HG02588 (cell line): Measurements from ENCODE around the gene ZBTB42.
"Not testable (repeated sequence)": the region's sequence is repeated elsewhere in the genome, so short reads cannot be mapped to it uniquely, and the experiment has no call there.

Experiments used
- ATAC-seq: cut with Tn5 transposase; IDR thresholded peaks from one replicate; pipeline ENCODE4 v1.9.1; 2021; ENCODE audit warnings: mild to moderate bottlenecking, moderate library complexity; ENCODE audit not compliant: unreplicated experiment

ZBTB42 gene

DNA sequence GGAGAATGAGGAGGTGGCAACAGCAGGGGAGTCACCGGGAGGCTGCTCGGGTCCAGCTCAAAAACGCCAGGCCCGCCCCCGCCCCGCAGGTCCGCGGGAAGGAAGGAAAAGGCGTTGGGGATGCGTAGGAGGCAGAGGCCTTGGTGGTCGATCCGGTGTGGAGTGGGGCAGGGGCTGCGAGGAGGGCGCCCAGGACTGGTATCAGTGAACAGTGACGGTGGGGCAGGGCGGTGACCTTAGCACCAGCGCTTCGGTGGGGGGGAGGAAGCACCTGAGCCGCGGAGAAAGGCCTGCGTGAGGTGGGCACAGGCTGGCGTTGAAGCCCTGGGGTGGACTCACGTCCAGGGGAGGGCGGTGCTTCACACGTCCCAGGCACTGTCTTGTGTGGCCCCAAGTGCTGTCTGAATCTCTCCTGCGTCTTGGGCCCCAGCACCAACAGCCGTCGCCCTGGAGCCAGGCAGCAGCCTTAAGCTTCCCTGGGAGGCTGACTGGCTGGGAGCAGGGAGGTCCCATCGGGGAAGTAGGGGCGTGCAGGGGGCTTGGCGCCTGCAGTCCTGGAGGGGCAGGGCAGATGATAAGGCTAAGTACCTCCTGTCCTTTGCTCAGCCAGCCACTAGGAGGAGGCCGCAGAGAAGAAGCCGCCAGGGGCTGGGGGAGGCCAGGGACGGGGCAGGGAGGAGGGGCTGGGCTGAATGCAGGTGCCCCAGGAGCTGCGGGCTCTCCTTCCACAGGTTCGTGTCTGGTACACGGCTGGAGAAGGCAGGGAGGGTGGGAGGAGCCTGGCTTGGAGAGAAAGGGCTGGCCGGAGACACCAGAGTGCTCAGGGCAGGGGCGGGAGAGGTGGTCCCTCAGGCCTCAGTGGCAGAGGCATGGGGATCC lies 26.5 kb downstream of the ZBTB42 start:
- ATAC-seq: no peak

DNA sequence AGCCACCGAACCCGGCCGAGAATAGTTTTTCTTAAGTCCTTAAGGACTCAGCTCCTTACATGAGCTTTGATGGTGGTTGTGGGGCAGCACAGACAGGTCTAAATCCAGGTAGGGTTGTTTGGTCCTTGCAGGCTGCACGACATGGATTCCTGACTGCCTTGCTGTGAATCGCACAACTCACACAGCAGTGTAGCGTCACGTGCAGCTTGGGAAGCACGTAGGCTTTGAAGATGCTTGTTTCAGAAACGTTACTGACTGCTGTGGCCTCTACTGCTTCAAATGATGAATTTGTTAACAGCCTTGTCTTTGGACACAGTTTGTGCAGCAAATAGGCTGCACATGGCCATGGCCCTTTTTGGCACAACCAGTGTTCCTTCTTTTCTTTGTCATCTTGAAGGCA lies 29.9 kb downstream of the ZBTB42 start:
- no peak for ATAC-seq

DNA sequence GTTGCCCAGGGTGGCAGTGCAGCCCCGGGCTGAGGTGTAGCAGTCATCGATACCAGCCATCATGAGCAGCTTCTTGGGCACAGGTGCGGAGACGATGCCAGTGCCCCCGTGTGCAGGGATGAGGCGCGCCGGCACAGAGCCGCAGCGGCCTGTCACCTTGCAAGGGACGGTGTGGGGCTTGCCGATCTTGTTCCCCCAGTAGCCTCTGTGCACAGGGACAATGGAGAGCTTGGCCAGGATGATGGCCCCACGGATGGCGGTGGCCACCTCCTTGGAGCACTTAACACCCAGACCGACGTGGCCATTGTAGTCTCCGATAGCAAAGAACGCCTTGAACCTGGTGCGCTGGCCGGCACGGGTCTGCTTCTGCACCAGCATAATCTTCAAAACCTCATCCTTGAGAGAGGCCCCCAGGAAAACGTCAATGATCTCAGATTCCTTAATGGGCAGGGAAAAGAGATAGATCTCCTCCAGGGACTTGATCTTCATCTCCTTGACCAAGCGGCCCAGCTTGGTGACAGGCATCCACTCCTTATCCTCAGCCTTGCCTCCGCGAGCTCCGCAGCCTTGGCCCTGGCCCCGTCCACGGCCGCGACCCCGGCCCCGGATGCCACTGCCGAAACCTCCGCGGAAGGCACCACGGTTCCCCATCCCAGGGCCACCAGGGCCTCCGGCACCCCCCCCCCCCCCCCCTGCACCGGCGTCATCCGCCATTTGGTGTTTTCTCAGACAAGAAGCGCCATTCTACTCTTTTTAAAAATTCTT lies 35.5 kb downstream of the ZBTB42 start:
- not testable (repeated sequence) for ATAC-seq

DNA sequence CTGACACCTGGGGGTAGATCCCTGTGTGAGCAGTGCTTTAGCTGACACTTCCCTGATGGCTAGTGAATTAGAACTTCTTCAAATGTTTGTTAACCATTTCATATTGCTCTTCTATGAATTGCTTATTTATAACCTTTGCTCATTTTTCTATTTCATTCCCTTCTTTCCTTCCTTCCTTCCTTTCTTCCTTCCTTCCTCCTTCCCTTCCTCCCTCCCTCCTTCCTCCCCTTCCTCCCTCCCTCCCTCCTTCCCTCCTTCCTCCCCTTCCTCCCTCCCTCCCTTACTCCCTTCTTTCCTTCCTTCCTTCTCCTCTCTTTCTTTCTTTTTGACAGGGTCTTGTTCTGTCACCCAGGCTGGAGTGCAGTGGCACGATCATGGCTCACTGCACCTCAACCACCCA lies 40.8 kb downstream of the ZBTB42 start:
- no peak for ATAC-seq

DNA sequence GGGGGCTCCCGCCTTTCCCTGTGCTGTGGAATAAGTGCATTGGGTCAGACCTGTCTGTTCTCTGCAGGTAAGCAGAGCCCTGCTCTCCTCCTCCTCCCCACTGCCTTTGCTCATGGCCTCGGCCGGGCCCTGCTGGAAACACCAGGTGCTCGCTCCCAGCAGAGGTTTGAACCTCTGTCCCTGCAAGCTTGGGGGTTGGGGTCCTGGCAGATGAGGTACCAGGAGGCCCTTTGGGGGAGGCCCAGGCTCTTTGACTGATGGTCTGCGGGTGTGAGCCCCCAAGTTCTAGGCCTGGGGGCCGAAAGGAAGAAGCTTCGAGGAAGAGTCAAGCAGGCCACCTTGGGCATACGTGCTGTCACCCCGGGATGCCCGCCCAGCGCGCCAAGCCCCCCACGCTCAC lies 42.1 kb downstream of the ZBTB42 start:
- no peak for ATAC-seq

DNA sequence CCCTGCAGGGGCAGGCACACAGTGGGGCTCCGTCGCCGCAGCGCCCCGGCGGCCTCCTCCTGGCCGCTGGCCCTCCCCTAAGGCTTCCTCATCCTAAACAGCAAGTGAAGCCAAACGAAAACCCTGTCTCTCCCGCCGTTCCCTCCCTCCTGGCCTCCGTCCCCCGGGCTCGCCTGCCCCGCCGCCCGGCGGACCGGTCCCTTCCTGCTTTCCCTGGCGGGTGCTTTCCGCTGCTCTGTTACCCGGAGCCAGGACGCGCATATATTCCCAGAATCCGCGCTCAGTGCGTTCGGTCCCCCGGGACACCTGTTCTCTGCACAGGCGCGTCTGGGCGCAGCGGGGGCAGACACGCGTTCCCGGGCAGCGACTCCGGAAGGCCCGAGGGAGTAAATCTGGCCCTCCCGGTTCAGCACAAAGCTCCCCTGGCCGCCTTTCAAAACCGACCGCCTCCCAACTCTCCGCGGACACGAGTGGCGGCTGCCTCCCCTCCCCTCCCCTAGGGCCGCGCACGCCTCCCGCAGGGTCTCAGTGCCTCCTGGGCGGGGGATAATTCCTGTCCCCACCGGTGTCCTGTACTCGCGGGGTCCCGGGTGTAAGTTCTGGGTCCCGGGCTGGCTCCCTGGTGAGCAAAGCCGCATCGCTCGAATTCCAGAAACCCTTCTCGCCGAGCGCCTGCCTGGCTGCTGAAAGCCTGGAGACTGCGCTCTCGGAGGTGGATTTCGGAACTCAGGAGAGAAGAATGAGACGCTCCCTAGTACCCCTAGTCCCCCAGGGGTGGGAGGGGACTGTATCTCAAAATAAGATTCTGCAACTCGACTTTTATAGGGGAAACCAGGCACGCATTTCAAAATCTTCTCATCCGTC lies 42.8 kb downstream of the ZBTB42 start:
- ATAC-seq: no peak

DNA sequence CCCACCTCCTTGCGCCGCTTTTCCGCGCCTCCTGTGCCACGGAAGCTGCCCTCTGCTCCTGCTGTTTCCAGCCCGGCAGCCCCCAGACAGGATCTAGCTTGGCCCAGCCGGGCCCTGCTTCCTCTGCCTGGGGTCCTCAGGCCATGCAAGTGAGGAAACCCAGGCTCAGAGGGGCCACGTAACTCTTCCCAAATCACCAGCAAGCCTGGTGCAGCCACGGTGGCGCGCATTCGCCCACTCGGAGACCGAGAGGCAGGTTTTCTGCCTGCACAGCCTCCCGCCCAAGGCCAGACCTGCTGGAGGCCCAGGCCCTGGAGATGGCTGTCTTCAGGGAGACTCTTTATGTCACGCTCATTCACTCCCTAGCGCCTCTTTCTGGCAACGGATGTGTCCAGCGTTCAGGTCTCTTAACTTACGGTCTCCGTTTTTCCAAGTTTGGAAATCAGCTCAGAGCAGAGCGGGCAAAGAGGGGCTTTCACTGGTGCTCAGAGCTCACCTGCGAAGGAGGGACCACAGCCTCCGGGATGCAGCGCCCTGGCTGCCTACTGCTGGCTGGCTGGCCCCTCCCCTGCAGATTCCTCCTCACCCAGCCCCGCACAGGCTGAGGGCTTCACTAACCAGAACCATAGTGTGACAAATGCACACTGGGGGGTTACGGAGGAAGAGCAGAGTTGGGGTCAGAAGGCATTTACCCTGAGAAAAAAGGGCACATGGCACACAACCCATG lies 43.6 kb downstream of the ZBTB42 start:
- no peak for ATAC-seq

DNA sequence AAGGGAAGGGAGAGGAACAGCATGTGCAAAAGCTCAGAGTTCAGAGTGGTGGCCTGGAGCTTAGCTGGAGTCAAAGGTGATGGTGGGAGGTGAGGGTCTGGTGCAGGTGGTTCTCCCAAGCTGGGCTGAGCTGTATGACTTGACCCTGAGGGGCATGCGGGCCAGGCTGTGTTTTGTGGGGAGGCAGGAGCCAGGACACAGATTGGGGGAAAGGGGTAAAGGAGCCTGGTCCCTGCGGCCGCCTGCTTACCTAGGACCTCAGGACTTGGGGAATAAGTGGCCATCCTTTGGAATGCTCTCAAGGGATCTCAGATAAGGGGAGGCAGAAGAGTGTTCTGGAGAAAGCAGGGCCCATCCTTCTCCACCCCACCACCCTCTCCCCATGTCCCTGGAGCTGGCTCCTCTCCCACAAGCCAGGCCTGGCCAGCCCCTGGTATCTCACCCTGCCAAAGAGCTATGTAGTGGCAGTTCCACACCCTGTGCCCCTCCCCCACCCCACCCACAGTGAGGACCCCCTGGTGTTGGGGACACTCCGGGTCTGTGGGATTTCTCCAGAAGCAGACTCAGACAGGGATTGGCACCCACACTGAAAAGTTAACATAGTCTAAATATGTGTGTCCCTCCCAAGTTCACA lies 44.2 kb downstream of the ZBTB42 start:
- ATAC-seq: no peak

DNA sequence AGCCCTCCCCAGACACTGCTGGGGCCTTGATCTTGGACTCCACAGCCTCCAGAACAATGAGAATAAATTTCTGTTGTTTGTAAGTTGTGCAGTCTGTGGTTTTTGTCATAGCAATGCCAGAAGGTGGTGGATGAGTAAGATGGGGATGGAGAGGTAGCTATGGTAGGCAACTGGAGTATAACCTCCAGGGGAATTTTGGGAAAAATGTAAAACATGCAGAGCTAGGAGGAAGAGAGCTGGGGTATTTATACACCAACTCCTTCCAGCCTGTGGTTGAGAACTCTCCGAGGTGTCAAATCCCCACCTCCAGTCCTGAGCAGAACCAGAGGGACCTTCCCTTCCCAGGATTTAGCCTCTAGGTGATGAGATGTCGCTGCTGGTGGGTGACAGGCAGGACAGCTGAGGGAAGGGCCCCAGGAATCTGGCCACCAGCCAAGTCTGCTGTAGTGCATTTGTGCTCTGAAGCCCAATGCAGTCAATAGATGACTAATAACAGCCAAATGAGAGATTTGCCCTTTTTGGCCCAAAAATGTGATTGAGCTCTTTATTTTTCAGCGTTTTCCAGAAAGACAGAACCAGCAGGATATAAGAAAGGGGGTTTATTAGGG lies 45.0 kb downstream of the ZBTB42 start:
- no peak for ATAC-seq

DNA sequence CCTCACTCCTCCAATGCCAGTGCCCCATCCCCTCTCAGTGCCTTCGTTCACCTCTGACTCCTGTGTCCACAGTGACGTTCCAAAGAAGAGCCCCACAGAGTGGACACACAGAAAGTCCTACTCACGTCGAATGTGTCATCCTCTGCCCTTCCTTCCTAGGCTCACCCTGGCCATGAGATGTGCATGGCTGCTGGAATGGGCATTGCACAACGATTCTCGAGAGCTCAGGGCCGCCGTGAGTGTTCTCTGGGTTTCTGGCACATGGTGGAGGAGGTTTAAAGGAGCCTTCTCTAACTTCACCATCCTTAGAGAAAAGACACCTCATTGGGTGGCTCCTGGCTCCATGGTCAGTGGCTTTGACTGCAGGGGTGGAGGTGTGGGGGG lies 51.4 kb downstream of the ZBTB42 start:
- ATAC-seq: no peak
